Tibial artery (tissue), 4 donors: Measurements from ENCODE around the gene VTI1A.

Source experiments
- DNase-seq, 2 donors: peaks; one replicate each; pipeline ENCODE4 v3.0.0-alpha.2; 2019
- H3K27ac ChIP-seq, 2 donors: fragments of 200-600 bp; sonication (generic) in 1 of 2; 1 replicate in 1 of 2; 2 replicates in 1 of 2; pipeline ENCODE4 v1.5.1; 2018 to 2019; ENCODE audit warnings: mild to moderate bottlenecking in 1 of 2
- H3K27me3 ChIP-seq, 2 donors: fragments of 200-600 bp; sonication (generic) in 1 of 2; one replicate each; pipeline versions ENCODE4 v1.5.1 to v1.6.0; 2016 to 2019
- H3K36me3 ChIP-seq, 3 donors: fragments of 200-600 bp; sonication (generic) in 2 of 3; one replicate each; pipeline ENCODE4 v1.5.1; 2016 to 2019; ENCODE audit warnings: mild to moderate bottlenecking in 2 of 3
- H3K4me1 ChIP-seq, 4 donors: fragments of 200-600 bp; sonication (generic) in 2 of 4; 1 replicate in 3 of 4; 2 replicates in 1 of 4; pipeline ENCODE4 v1.5.1; 2016 to 2019
- H3K4me3 ChIP-seq, 2 donors: fragments of 200-600 bp; sonication (generic) in 1 of 2; 1 replicate in 1 of 2; 2 replicates in 1 of 2; pipeline ENCODE4 v1.5.1; 2018 to 2019; ENCODE audit warnings: mild to moderate bottlenecking in 2 of 2
- H3K9me3 ChIP-seq, 3 donors: fragments of 200-600 bp; sonication (generic) in 1 of 3; one replicate each; pipeline ENCODE4 v1.5.1; 2016 to 2019
- intact Hi-C: fragments of 100-400 bp; cut with DNase I; formaldehyde crosslinking; loops from one replicate; pipeline ENCODE4 v1.15.0; 2023; ENCODE audit warnings: low total_unique reads
- TF ChIP-seq, protein P1 (sequence below), 2 experiments: fragments of 200-600 bp in 1 of 2; fragments of 450-650 bp in 1 of 2; IDR thresholded peaks; one replicate each; pipeline ENCODE4 v1.5.1; 2017 to 2019; ENCODE audit warnings: antibody characterized with exemption in 2 of 2, mild to moderate bottlenecking in 1 of 2, moderate library complexity in 1 of 2

VTI1A gene

DNA sequence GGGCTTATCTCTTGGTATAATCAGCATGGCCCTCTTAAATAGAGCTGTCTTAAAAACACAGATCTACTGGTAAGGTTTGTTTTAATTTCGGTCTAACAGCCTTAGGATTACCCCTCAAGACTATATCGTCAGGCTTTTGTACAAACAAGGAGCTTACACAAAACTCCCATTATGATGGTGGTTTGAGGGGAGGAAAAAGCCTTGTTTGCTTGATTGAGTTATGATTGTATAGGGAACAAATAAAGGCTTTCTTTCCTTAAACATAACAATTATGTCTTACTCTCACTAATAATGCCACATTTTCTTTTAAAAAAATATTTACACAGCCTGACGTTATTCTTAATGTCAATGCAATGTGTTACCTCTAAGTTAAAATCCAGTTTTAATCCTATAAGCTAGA is 314.2 kb downstream of the VTI1A start:
- Histone ChIP-seq H3K36me3 (no peaks in the 10 kb centered on the region), H3K27ac (no peak overlapping the region), H3K4me3 (no peak overlapping the region), H3K4me1 (no peaks in the 10 kb centered on the region), H3K9me3 (no peaks in the 10 kb centered on the region), H3K27me3 (no peaks in the 10 kb centered on the region)
- DNase-seq = no peak
- TF ChIP-seq, protein P1, sequence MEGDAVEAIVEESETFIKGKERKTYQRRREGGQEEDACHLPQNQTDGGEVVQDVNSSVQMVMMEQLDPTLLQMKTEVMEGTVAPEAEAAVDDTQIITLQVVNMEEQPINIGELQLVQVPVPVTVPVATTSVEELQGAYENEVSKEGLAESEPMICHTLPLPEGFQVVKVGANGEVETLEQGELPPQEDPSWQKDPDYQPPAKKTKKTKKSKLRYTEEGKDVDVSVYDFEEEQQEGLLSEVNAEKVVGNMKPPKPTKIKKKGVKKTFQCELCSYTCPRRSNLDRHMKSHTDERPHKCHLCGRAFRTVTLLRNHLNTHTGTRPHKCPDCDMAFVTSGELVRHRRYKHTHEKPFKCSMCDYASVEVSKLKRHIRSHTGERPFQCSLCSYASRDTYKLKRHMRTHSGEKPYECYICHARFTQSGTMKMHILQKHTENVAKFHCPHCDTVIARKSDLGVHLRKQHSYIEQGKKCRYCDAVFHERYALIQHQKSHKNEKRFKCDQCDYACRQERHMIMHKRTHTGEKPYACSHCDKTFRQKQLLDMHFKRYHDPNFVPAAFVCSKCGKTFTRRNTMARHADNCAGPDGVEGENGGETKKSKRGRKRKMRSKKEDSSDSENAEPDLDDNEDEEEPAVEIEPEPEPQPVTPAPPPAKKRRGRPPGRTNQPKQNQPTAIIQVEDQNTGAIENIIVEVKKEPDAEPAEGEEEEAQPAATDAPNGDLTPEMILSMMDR (IDR thresholded peaks at IDR 0.05) = no peak
- intact Hi-C loops = no loop called here

GRCh38 chr10:112763916-112764520 is 317.0 kb downstream of the VTI1A start:
- Histone ChIP-seq H3K4me1 (no peaks in the 10 kb centered on the region), H3K9me3 (no peaks in the 10 kb centered on the region), H3K36me3 (no peaks in the 10 kb centered on the region), H3K4me3 (no peak overlapping the region), H3K27me3 (no peaks in the 10 kb centered on the region), H3K27ac (no peak overlapping the region)
- TF ChIP-seq, protein P1 (IDR thresholded peaks at IDR 0.05) = no peak
- DNase-seq = no peak
- intact Hi-C loops = no loop called here

DNA sequence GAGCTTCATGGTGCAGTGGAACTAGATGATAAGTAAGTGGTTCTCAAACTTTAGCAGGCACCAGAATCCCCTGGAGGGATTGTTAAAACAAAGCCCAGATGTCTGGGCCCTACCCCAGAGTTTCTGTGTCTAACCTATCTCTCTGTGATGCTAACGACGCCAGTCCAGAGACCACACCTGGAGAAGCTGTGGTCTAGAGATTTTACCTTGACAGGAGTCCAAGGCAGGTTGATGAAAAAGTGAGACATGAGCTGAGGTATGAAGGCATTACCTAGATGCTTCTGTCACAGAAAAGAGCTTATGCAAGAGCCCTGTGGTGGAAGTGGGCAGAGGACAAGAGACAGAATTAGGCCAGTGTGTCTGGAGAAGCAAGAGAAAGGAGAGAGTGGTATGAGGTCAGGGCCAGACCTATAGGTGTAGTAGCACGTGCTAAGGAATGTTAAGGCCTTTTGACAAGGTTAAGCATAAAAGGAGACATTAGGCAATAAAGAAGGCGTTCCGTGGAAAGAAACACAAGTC is 318.8 kb downstream of the VTI1A start:
- Histone ChIP-seq H3K27me3 (no peaks in the 10 kb centered on the region), H3K9me3 (no peaks in the 10 kb centered on the region), H3K36me3 (no peaks in the 10 kb centered on the region), H3K27ac (no peak overlapping the region), H3K4me1 (no peaks in the 10 kb centered on the region), H3K4me3 (no peak overlapping the region)
- intact Hi-C loops = no loop called here
- TF ChIP-seq, protein P1 (IDR thresholded peaks at IDR 0.05) = no peak
- no peak for DNase-seq

DNA sequence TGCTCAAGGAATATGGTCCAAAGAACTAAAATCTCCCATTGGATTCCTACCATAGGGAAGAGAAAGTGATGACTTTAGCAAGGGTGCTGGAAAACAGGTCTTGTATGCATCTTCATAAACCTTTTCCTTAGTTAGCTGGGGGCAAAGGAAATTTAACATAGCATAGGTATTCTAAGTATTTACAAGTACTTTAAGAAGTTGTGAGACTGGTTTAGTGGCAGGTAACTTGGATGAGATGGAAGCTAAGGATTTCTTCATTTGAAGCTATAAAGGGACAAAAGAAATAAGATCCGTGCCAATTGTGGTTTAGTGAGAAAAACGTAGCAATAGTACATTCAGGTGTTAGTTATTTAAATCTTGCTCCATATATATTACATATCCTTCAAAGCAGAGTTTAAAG is 319.6 kb downstream of the VTI1A start:
- Histone ChIP-seq H3K4me3 (no peak overlapping the region), H3K27me3 (no peaks in the 10 kb centered on the region), H3K36me3 (no peaks in the 10 kb centered on the region), H3K9me3 (no peaks in the 10 kb centered on the region), H3K27ac (no peak overlapping the region), H3K4me1 (no peaks in the 10 kb centered on the region)
- no peak for DNase-seq
- intact Hi-C loops = no loop called here
- TF ChIP-seq, protein P1 (IDR thresholded peaks at IDR 0.05) = no peak

GRCh38 chr10:112767156-112767555 is 320.1 kb downstream of the VTI1A start:
- Histone ChIP-seq H3K27ac (no peak overlapping the region), H3K27me3 (no peaks in the 10 kb centered on the region), H3K4me1 (no peaks in the 10 kb centered on the region), H3K4me3 (no peak overlapping the region), H3K9me3 (no peaks in the 10 kb centered on the region), H3K36me3 (no peaks in the 10 kb centered on the region)
- TF ChIP-seq, protein P1 (IDR thresholded peaks at IDR 0.05) = no peak
- DNase-seq = no peak
- intact Hi-C loops = no loop called here

DNA sequence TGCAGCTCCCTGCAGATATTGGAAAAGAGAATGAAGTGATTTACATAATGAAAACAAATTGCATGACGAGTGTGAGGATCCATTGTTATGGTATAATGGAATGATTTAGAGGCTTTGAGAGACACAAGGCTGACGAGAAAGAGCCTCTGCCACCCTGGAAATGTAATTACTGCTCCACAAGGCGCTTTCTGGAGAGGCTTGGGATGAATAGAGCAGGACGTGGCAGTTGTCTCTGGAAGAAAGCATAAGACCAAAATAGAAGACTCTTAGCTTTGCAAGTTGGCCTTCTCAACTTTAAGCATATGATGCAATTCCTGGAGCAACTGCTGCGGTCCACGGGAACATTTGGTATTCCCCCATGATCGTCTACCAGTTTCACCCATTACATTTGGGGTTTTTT is 321.1 kb downstream of the VTI1A start:
- no peaks in the 10 kb centered on the region for H3K36me3 ChIP-seq
- intact Hi-C loops = no loop called here
- H3K27ac ChIP-seq = no peak overlapping the region
- H3K9me3 ChIP-seq = no peaks in the 10 kb centered on the region
- no peaks in the 10 kb centered on the region for H3K27me3 ChIP-seq
- no peak overlapping the region for H3K4me3 ChIP-seq
- no peak for DNase-seq
- TF ChIP-seq, protein P1 (IDR thresholded peaks at IDR 0.05) = no peak
- H3K4me1 ChIP-seq = no peaks in the 10 kb centered on the region
